ENCODE data around the gene MAN1A2.
"Not testable (repeated sequence)": the region's sequence is repeated elsewhere in the genome, so short reads cannot be mapped to it uniquely, and the experiment has no call there.

MAN1A2 gene

GRCh38 chr1:117396636-117397035 lies 29.4 kb downstream of the MAN1A2 start:
- DNase-seq (ENCODE audit: low read depth, low spot score) = no peak

GRCh38 chr1:117398957-117399356 lies 31.7 kb downstream of the MAN1A2 start:
- no peak for DNase-seq (ENCODE audit: low read depth, low spot score)

DNA sequence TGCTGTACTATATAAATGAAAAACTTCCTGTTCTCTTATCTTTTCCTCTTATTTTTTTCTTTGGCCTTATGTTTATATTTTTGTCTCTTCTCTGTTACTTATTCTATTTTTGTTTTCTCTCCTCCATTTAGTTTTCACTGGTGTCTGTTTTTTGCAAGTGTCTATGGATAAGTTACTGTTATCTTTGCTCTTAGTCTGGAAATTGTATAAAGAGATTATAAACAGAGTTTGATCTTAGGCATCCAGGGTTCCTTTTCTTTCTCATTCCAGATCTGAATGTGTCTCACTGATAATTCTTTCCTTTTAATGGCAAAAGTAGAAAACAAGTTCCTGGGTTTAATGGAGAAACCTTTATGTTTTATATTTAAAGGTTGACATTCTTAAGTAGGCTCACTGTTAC lies 34.5 kb downstream of the MAN1A2 start:
- no peak for DNase-seq (ENCODE audit: low read depth, low spot score)

DNA sequence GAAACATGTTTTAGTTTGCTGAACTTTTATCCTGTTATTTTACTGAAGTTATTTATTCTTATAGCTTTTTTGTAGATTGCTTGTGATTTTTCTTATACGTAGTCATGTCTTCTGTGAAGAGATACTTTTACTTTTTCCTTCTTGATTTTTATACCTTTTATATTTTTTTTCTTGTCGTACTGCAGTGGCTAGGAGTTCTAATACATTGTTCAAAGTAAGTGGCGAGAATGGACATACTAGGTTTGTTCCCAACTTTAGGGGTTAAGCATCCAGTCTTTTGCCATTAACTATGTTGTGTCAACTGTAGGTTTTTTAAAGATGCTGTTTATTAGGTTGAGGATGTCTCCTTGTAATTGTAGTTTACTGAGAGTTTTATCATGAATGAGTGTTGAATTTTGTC lies 36.3 kb downstream of the MAN1A2 start:
- DNase-seq (ENCODE audit: low read depth, low spot score) = no peak

DNA sequence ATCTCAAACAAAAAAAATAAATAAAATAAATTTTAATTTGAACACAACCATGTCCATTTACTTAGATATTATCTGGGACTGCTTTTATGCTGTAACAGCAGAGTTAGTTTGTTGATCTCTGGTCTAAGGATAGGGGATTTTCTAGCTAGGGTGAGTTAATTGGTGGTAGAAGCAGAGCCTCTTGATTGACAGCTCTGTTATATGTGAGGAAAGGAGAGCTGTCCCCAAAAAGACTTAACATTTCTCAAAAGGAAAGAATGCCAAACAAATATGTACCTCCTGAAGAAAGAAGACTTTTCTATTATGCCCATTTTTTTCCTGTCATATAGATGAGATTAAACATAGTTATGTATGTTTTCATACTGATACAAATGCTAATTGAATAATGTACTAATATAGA lies 37.8 kb downstream of the MAN1A2 start:
- no peak for DNase-seq (ENCODE audit: low read depth, low spot score)

- DNase-seq (ENCODE audit: low read depth, low spot score) = no peak
Observed at GRCh38 chr1:117412472-117412871, 45.2 kb downstream of the MAN1A2 start.

- no peak for DNase-seq (ENCODE audit: low read depth, low spot score)
Observed at GRCh38 chr1:117413412-117413811, 46.2 kb downstream of the MAN1A2 start.

GRCh38 chr1:117414943-117415342 lies 47.7 kb downstream of the MAN1A2 start:
- DNase-seq (ENCODE audit: low read depth, low spot score) = no peak

DNA sequence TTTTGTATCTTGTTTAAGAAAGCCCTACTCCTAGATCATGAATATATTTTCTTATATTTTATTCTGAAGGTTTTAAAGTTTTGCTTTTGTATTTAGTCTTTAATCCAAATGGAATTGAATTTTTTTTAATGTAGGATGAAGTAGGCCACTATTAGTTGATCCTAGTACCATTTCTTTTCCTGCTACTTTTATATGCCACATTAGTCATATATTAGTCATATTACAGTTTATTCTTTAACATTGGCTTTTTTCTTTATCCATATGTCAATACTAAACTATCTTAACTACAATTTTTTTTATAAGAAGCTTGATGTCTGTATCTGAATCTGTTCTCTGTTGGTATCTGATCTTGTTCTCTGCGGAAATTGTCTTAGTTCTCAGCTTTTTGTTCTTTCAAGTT lies 48.8 kb downstream of the MAN1A2 start:
- no peak for DNase-seq (ENCODE audit: low read depth, low spot score)

GRCh38 chr1:117416546-117417125 lies 49.4 kb downstream of the MAN1A2 start:
- no peak for DNase-seq (ENCODE audit: low read depth, low spot score)

DNA sequence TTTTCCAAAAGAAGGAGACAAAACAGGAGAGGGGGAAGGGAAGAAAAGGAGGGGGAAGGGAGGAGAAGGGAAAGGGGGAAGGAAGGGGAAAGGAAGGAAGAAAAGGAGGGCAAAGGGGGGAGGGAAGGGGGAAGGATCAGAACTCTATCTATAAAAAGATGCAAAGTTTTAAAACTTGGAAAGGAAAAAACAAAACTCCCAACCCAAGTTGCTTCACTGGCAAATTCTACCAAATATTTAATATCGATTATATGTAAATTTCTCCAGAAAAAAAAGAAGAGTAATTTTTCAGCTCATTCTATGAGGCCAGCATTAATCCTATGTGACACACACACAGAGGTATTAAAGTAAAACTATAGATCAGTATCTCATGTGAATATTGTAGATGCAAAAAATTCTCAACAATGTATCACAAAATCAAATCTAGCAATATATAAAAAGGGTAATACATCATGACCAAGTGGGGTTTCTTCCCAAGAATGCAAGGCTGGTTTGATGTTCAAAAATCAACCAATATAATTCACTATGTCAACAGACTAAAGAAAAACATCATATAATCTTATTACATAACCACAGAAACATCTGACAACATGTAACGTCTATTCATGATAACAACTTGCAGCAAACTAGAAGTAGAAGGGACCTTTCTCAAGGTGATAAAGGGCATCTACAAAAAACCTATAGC lies 57.9 kb downstream of the MAN1A2 start:
- no peak for DNase-seq (ENCODE audit: low read depth, low spot score)

- no peak for DNase-seq (ENCODE audit: low read depth, low spot score)
Observed at GRCh38 chr1:117427297-117427696, 60.0 kb downstream of the MAN1A2 start.

DNA sequence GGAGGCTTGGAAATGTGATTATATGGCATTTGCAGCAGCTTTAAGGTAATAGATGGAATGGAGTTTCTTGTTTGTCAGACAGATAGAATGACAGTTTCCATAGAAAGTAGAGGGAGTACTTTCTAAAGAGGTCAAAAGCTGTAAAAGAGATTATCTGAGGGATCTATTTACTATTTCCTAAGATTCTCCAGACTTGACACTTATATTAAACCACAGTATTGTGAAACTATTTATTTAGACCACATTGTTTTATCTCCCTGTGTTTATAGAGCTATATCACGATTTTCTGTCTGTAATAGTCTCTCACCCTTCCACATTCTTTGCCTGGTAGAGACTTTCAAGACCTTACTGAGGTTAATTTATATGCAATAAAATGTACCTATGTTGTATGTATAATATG lies 66.7 kb downstream of the MAN1A2 start:
- DNase-seq (ENCODE audit: low read depth, low spot score) = no peak

DNA sequence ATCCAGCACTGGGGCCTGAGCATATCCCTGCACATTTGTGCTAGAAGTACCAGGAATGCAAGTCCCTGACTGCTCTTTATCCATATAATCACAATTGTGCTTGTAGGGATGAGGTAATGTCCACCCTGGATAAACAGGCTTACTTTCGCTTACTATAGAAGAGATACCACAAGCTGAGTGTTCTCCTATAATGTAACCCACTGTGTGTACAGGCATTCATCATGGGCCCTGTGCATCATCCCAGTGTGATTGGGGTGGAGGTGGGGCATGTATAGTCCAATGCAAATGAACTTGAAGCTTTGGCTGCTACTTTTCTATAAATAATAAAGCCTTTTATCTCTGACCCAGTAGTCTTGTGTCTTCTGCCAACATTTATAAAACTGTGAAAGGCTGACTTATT lies 69.3 kb downstream of the MAN1A2 start:
- DNase-seq (ENCODE audit: low read depth, low spot score) = no peak

- no peak for DNase-seq (ENCODE audit: low read depth, low spot score)
Observed at GRCh38 chr1:117447661-117448060, 80.4 kb downstream of the MAN1A2 start.

DNA sequence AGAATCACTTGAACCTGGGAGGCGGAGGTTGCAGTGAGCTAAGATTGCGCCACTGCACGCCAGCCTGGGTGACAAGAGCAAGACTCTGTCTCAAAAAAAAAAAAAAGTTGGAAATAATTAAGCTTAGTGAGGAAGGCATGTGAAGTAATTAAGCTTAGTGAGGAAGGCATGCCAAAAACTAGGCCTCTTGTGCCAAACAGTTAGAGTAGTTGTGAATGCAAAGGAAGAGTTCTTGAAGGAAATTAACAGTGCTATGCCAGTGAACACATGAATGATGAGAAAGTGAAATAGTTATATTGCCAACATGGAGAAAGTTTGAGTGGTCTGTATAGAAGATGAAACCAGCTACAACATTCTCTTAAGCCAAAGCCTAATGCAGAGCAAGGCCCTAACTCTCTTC lies 85.0 kb downstream of the MAN1A2 start:
- DNase-seq (ENCODE audit: low read depth, low spot score) = no peak

- DNase-seq (ENCODE audit: low read depth, low spot score) = no peak
Observed at GRCh38 chr1:117453958-117454357, 86.7 kb downstream of the MAN1A2 start.

GRCh38 chr1:117458410-117458809 lies 91.2 kb downstream of the MAN1A2 start:
- DNase-seq (ENCODE audit: low read depth, low spot score) = not testable (repeated sequence)

DNA sequence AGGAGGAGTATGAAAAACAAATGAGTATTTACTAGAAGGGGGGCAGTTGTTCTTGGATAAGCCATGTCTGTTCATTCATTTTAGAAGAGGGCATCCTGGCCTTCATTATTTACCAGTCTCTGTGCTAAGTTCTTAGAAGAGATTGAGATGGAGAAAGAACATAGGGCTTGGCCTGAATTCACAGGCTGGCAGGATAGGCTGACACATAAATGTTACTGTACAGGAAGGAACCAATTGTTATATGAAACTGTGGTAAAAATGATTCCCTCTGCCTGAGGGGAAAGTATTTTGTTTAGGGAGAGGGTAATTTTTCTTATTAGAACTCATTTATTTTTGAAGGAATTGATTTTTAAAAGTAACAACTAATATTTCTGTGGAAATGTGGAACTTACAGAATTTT lies 99.5 kb downstream of the MAN1A2 start:
- DNase-seq (ENCODE audit: low read depth, low spot score) = no peak

DNA sequence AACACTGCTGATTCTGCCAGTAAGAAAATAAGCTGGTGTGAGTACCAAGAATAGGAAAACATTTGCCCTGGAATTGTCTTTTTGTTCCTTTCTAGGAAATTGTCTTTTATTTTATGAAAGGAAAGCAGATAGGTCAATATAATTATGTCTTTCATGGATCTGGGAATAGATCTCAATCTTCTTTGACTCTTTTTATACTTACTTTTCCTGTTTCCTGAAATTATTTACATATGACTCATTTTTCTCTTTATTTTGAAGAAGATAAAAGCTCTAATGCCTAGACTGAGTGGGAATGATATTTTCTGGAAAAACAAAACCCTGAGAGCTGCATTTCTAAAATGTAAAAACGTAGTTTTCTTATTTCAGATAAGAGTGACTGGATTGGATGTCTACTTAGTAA lies 100.1 kb downstream of the MAN1A2 start:
- no peak for DNase-seq (ENCODE audit: low read depth, low spot score)

GRCh38 chr1:117473063-117473462 lies 105.8 kb downstream of the MAN1A2 start:
- DNase-seq (ENCODE audit: low read depth, low spot score) = no peak

- DNase-seq (ENCODE audit: low read depth, low spot score) = not testable (repeated sequence)
Observed at GRCh38 chr1:117475495-117475894, 108.2 kb downstream of the MAN1A2 start.

DNA sequence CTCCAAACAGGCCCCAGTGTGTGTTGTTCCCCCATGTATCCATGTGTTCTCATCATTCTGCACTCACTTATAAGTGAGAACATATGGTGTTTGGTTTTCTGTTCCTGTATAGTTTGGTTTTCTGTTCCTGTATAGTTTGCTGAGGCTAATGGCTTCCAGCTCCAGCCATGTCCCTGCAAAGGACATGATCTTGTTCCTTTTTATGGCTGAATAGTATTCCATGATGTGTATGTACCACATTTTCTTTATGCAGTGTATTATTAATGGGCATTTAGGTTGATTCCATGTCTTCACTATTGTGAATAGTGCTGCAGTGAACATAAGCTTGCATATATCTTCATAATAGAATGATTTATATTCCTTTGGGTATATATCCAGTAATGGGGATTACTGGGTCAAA lies 111.8 kb downstream of the MAN1A2 start:
- no peak for DNase-seq (ENCODE audit: low read depth, low spot score)

DNA sequence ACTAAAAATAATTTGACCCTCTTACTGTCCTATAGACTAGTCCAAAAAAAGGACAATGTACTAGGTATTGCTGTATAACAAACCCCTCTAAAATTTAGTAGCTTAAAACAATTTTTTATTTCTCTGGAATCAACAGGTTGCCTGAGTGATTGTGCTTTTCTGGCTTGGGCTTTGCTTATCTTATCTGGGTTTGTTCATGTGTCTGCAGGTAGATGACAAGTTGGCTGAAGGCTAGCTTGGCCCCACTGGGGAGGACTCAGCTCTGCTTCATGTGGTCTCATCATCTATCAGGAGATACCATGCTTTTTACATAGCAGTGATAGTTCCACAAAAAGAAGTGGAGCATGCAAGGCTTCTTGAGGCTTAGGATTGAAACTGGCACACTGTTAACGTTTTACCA lies 114.2 kb downstream of the MAN1A2 start:
- no peak for DNase-seq (ENCODE audit: low read depth, low spot score)
